ENCODE measurements around the gene EIF2D.
"Not testable (repeated sequence)": the region's sequence is repeated elsewhere in the genome, so short reads cannot be mapped to it uniquely, and the experiment has no call there.

The EIF2D gene

DNA sequence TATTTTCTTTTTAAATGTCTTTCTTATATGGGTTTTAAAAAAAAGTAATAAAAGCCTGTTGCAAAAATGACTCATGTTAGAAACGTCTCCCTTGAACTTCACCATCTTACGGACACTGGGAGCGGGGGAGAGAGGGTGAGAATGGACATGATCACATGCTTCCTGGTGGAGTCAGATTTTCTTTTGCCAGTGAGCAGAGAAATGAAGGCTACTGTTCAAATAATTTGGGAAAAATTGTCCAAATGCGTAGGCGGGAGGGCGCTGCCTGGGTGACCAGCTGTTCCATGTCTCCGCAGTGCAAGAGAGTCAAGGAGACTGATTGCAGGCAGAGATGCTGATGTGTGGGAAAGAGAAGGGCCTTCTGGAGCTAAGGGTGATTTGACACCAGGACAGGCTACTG is 23.1 kb downstream of the EIF2D start:
- H3K4me3 ChIP-seq (ENCODE audit: low read depth, low read length), result no peak overlapping the region

DNA sequence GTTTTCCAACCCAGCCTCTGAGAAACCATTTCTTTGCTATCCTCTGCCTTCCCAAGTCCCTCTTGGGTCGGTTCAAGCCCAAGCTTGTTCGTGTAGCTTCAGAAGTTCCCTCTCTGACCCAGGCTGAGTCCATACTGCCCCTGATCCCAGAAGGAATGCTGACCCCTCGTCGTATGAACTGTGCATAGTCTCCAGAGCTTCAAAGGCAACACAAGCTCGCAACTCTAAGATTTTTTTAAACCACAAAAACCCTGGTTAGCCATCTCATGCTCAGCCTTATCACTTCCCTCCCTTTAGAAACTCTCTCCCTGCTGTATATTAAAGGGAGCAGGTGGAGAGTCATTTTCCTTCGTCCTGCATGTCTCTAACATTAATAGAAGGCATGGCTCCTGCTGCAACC is 23.8 kb downstream of the EIF2D start:
- no peak overlapping the region for H3K4me3 ChIP-seq (ENCODE audit: low read depth, low read length)

DNA sequence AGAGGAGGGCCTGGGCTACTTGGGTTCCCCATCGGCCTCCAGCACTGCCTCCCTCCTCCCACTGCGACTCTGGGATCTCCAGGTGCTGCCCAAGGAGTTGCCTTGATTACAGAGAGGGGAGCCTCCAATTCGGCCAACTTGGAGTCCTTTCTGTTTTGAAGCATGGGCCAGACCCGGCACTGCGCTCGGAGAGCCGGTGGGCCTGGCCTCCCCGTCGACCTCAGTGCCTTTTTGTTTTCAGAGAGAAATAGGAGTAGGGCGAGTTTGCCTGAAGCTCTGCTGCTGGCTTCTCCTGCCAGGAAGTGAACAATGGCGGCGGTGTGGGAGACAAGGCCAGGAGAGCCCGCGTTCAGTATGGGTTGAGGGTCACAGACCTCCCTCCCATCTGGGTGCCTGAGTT is 24.4 kb downstream of the EIF2D start:
- H3K4me3 ChIP-seq (ENCODE audit: low read depth, low read length), result no peak overlapping the region

DNA sequence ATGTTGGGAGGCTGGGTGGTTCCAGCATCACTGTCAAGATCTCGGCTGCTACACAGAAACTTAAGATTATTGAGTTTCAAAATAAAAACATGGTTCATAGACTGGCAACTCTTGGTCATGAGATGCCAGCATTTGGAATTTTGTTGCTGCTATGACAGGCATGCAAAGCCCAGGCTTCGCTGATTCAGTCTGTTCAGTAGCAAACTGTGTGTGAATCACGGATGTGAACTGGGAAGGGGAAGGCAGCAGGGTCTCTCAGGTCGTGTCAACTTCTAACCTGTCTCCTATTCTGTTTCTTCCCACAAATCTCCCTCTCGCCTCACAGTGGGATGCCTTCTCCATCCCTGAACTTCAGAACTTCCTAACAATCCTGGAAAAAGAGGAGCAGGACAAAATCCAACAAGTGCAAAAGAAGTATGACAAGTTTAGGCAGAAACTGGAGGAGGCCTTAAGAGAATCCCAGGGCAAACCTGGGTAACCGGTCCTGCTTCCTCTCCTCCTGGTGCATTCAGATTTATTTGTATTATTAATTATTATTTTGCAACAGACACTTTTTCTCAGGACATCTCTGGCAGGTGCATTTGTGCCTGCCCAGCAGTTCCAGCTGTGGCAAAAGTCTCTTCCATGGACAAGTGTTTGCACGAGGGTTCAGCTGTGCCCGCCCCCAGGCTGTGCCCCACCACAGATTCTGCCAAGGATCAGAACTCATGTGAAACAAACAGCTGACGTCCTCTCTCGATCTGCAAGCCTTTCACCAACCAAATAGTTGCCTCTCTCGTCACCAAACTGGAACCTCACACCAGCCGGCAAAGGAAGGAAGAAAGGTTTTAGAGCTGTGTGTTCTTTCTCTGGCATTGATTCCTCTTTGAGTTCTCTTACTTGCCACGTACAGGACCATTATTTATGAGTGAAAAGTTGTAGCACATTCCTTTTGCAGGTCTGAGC is 25.5 kb downstream of the EIF2D start:
- no peak overlapping the region for H3K4me3 ChIP-seq (ENCODE audit: low read depth, low read length)

DNA sequence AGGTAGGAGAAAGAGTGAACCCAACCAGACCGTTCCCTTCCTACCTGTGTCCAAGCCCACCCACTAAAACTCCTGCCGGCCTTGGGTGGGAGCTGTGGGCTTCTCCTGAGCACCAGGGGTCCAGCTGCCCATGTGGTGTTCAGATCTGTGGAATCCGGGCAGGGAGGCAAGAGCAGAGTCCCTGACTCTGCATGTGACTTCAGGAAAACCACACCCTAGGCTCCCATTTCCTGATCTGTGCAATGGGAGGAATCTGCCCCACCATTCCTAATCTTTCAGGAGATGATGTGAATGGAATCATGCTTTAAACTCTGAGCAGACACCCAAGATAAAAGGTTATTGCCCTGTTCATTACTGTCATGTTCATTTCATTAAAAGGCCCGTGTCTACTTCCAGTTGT is 27.6 kb downstream of the EIF2D start:
- H3K4me3 ChIP-seq (ENCODE audit: low read depth, low read length), result no peak overlapping the region

DNA sequence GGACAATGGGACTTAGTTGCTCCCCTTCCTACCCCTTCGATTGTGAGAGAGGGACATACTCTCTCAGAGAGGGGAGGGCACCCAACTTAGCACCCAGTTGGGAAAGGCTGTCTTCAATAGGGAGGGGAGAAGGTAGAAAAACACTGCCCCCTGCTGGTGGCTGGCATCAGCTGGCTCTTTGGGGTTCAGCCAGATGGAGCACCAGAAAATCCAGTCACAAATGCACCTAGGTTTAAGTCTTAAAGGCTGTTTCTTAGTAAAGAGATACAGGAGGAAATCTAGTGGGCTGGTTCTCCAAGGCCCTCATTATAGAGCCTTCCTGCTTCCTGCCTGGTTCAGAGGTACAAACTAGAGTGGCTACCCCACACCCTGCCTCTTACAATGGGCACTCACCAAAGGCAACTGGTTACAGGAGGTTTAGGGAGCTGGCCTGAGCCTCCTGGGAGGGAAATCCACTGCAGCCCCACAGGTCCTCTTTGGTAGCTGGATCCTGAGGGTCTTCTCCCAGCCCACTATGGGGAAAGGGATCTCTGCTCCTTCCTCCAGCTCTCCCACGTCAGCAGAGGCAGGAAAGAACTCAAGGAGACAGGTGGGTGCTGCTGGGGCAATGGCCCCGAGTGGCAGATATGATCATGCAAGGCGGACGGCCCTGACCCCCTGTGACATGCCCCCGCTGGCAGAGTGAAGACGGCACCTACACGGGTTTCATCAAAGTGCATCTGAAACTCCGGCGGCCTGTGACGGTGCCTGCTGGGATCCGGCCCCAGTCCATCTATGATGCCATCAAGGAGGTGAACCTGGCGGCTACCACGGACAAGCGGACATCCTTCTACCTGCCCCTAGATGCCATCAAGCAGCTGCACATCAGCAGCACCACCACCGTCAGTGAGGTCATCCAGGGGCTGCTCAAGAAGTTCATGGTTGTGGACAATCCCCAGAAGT is 28.3 kb downstream of the EIF2D start:
- H3K4me3 ChIP-seq (ENCODE audit: low read depth, low read length), result no peak overlapping the region

DNA sequence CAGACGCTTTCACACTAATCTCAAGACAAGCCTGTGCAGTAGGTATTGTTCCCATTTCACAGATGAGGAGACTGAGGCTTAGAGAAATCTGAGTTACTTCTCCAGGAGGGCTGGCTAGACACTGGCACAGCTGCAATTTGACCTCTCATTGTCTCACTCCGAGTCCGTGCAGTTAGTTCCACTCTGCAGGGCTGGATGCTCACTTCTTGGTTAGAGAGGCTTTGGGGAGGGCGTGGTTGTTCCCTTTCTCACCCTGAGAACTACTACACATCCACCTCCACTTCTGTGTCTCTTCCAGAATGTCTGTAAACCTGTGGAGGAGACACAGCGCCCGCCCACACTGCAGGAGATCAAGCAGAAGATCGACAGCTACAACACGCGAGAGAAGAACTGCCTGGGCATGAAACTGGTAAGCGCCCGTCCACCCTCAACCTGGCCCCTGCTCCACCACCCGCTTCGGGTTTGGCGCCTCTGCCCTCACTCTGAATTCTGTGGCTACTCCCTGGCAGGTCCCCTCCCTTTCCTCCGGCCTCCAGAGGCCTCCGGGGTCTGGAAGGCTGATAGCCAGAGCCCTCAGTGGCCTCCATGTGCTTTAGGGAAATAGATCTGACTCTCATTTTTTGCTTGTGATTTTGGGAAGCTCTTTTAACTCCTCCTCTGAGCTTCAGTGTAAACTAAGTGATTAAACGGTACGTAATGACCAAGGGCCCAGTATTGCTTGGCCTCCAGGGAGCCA is 29.1 kb downstream of the EIF2D start:
- no peak overlapping the region for H3K4me3 ChIP-seq (ENCODE audit: low read depth, low read length)

DNA sequence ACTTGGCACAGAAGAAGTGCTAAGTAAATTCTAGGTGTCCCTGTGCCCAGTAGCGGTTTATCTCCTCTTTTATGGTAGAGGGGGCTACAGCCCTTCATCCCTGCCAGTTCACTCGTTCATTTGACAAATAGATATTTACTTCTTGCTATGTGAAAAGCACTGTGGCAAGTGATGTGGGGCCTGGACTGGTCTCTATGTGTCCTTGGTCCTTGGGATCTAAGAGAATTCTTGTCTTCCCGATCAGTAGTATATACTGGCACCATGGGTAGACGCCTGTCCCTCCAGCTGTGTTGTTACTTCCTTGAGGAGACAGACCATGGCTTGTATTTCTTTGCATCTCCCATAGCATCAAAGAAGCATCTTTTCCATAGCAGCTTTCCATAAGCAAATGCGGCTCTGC is 29.7 kb downstream of the EIF2D start:
- no peak overlapping the region for H3K4me3 ChIP-seq (ENCODE audit: low read depth, low read length)

DNA sequence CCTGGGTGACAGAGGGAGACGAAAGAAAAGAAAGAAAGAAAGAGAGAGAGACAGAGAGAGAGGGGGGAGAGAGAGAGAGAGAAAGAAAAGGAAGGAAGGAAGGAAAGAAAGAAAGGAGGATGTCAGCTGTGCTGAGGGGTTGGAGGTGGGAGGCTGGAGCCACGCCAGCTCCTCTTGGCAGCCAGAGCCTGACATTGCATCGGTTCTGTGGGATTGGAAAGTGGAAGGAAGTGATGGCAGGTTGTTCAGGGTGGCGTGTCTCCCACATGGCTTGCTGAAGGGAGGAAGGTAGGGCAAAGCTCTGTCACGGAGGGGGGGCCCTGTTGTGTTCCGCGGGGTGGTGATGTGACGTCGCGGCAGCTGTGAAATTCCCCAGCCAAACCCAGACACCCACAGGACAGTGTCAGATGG is 30.7 kb downstream of the EIF2D start:
- no peak overlapping the region for H3K4me3 ChIP-seq (ENCODE audit: low read depth, low read length)

DNA sequence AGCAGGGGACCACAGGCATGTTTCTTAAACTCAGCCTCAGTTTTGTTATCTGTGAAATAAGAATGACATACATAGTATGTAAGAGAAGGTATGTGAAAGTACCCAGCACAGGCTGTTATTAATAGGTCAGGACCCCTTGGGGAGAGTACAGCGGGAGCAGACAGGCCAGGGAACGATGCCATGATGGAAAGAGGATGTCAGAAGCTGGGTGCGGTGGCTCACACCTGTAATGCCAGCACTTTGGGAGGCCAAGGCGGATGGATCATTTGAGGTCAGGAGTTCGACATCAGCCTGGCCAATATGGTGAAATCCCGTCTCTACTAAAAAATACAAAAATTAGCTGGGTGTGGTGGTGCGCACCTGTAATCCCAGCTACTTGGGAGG is 31.2 kb downstream of the EIF2D start:
- not testable (repeated sequence) for H3K4me3 ChIP-seq (ENCODE audit: low read depth, low read length)

DNA sequence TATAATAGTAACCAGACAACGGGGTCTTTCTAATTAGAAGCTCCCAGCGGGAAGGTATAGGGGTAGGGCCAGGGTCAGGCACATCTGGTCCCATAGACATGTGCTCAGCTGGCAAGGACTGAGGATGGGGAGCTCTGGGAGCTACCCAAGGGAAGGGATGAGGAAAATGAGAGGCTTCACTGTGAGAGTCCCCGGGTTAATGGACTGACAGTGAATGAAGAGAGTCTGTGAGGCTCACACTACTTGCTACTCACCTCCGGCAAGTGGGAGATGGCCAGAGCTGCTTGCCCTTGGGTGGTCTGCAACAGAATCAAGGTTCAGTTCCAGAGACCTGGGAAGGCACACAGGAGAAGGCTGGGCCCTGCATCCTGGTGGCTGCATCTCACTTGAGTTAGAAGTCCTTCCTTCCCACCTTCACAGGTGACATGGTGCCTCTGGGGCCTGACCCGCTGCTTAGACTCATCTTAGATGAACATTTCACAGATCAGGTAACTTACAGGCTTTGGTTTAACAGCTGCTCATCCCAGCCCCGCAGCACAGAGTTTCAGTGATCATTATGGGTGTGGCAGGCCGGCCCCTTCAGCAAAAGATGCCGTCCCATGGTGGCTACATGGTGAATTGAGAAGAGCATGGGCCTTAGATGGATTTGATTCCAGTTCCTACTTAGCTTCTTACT is 31.7 kb downstream of the EIF2D start:
- H3K4me3 ChIP-seq (ENCODE audit: low read depth, low read length), result no peak overlapping the region

DNA sequence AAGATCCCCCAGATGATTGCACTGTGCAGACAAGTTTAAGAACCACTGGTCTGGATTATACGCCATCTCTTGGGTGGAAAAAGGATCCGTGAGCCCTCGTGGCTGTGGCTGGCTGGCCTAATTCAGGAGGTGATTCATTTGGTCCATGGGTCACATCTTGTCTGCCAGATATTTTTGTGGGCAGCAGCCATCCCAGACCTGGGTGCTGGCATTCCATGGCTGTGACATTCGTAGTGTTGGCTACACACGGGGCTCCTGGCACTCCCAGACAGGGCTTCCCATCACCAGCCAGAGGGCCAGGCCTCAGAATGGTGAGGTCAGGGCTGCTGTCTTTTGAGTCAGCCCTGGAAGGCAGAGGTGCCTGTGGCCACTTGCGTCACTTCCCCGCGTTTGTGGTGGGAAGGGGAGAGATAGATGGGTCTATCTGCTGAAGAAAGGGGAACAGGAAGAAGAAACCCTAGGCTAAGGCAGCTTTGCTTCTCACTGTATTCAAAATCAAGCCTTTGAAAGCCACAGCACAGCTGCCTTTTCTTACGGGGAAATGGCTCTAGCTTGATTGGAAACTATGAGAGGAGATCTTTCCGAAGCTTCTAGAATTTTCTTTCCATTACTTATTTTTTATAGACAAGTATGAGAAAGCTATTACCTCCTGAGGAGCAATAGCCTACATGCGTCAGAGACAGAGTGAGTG is 32.4 kb downstream of the EIF2D start:
- no peak overlapping the region for H3K4me3 ChIP-seq (ENCODE audit: low read depth, low read length)

DNA sequence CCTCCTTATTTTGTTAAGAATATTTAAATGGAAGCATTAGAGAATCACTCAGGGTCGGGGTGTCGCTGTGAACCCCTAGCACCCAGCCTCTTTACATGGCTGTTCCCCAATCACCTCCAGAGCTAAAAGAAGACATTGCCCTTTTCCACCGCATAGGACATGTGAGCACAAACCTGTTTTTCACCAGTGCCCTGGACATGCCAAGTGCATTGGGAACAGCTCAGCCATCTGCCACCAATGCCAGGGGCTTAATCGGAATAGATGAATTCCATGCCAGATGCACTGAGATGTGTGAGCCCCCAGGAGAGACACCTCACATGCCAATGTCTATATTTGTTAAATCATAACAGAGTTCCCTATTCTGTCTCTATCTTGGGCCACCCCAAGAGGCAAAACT is 33.3 kb downstream of the EIF2D start:
- no peak overlapping the region for H3K4me3 ChIP-seq (ENCODE audit: low read depth, low read length)

DNA sequence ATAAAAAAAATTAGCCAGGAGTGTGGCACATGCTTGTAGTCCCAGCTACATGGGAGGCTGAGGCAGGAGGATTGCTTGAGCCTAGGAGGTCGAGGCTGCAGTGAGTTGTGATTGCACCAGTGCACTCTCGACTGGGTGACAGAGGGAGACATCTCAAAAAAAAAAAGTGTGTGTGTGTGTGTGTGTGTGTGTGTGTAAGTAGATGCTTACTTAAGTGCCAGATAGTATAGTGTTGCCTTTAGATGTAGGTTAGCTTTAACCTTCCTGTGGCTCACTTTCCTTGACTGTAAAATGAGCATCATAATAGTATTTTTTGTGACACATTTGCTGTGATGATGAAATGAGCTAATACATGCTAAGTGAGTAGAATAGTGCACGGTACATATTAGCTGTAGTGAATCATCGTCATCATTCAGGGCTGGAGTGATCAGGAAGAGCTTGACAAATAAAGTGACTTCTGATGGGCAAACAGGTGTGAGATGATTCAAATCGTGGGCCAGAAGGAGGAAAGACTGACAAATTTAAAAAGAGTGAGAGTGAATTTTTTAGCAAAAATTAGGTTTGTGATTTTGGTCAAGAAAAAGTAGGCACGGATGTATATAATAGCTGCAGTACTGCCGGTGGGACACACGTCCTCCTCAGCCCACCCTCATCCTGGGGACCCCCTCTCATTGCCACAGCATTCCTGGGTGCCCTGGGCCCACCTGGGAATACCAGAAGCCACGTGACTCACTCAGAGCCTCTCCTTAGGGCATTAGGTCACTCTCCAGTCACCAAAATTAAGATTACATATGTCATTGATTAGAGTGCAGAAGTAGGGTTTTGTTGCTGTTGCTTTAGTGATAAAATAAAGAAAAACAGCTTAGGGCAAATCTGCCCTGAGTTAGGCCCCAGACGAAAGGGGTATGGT is 33.9 kb downstream of the EIF2D start:
- H3K4me3 ChIP-seq (ENCODE audit: low read depth, low read length), result no peak overlapping the region

DNA sequence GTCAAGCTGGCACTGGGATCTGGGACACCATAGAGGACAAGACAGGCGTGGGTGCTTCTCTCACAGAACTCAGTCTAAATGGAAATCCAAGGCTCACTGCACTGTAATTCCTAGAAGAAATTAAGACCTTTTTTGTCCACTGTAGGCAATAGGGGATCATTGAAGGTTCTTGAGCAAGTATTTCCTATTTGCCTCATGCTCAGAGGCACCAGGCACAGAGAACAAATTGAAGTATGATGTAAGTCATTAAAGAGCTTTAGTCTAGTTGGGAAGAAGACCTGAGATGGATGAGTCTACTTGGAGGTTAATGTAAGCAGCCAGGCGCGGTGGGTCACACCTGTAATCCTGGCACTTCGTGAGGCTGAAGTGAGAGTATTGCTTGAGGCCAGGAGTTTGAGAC is 34.6 kb downstream of the EIF2D start:
- H3K4me3 ChIP-seq (ENCODE audit: low read depth, low read length), result no peak overlapping the region

DNA sequence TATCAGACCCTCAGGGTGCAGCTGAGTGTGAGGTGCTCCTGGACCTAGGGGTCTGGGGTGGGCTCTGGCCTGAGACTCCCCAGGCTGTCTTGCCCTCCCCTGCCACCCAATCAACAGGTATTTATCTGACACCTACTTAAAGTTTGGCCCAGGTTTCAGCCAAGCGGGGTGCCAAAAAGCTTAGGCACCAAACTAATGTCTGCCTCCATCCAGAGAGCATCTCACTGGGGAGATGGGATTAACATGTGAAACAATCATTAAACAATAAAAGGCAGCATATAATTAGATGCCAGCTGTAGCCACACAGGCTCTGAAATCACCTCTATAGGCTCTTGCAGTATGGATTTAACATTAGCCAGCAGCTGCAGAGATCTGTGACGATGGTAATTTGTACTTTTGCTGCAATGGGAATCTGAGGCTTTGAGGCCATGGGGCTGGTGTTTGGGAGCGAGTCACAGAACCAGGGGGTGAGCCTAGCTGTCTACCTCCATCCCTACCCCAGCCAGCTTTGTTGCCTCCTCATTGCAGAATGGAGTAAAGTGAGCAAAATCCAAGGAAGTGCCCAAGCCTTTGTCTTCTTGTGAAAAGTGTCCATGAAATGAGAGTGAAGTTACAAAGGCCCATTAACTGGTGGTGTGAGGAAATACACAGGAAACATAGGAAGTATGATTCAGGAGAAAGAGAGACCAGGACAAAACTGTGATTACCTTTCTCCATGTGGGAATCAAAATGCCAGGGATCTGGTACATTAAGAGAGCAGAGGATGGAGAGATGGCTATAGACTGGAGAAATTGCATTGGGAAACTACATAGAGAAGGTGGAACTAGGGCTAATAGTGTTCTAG is 36.1 kb downstream of the EIF2D start:
- H3K4me3 ChIP-seq (ENCODE audit: low read depth, low read length), result no peak overlapping the region

DNA sequence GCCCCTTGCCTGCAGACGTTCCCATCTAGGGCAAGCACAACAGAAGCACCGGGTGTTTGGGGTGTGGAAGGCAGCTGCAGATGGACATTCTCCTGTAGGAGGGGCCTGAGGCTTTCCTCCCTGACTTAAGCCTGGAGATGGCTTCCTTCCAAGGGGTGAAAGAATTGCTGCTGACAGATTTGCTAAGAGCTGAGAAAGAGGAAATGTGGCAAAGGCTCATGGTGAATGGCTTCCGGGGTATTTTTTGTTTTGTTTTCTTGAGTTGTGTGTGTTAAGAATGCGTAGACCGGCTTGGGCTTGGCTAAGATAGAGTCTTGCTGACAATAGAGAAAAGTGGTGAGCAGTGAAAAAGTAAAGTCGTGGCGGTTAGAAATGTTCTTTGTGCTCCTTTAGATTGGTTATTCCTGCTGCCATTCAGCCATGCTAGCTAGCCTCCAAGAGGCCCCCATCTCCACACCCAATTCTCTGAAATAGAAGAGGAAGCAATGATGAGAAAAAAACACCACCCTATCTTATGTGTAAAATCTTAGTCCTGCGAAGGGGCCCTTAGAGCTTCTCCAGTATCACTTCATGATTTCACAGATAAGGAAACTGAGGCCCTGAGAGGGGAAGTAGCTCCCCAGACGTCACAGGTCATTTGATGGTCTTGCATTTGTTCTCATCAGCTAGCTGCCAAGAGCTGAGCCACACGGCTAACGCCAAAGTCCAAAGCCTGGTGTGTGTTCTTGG is 36.9 kb downstream of the EIF2D start:
- H3K4me3 ChIP-seq (ENCODE audit: low read depth, low read length), result no peak overlapping the region

Data from iPS-11a (cell line).